Keratinocyte (primary cell): ENCODE results near the gene C1QTNF3.

Experiments used
- CTCF ChIP-seq, 3 experiments: IDR thresholded peaks in 1 of 3; conservative IDR thresholded peaks in 1 of 3; optimal IDR thresholded peaks in 1 of 3; 2 replicates in 2 of 3; 3 replicates in 1 of 3; pipeline versions ENCODE3 to v1.5.1; 2011; ENCODE audit warnings: low read length in 3 of 3, mild to moderate bottlenecking in 3 of 3, moderate library complexity in 2 of 3, control low read depth in 1 of 3, inconsistent platforms in 1 of 3; ENCODE audit not compliant: insufficient read depth in 2 of 3; ENCODE audit errors: extremely low read depth in 1 of 3
- EZH2 ChIP-seq: IDR thresholded peaks from one replicate; pipeline ENCODE4 v1.6.1; 2012; ENCODE audit warnings: inconsistent platforms, mild to moderate bottlenecking, low read length, moderate library complexity

- TF ChIP-seq CTCF (optimal IDR thresholded peaks at IDR 0.05 in 1 of 3, IDR thresholded peaks at IDR 0.05 in 1 of 3, conservative IDR thresholded peaks at IDR 0.05 in 1 of 3; ENCODE audit: extremely low read depth in 1 of 3, insufficient read depth in 2 of 3, low read length in 3 of 3) (no peak), EZH2 (no peak)
Measured at GRCh38 chr5:33978306-33978705, 64.7 kb downstream of the C1QTNF3 start.
